Testis (tissue), 2 donors: ENCODE measurements around the gene PEX6.

Experiments used
- CTCF ChIP-seq, 3 experiments: fragments of 450-650 bp in 2 of 3; fragments of 200-600 bp in 1 of 3; sonication (generic) in 1 of 3; IDR thresholded peaks; one replicate each; pipeline ENCODE4 v1.5.1; 2016 to 2019; ENCODE audit warnings: antibody characterized with exemption in 3 of 3, mild to moderate bottlenecking in 2 of 3, moderate library complexity in 1 of 3
- POLR2A ChIP-seq: fragments of 450-650 bp; IDR thresholded peaks from one replicate; pipeline ENCODE4 v1.6.1; 2017; ENCODE audit warnings: antibody characterized with exemption, mild to moderate bottlenecking, moderate library complexity

GRCh38 chr6:42952389-42952788 is 26.6 kb downstream of the PEX6 start:
- no peak for TF ChIP-seq POLR2A
- no peak for TF ChIP-seq CTCF (IDR thresholded peaks at IDR 0.05)
